CD4-positive, alpha-beta memory T cell (primary cell): ENCODE data around the gene MAK. TPM values are rescaled to one million over a fixed set of nuclear protein-coding genes. Genes with fewer than 3 reads are reported as not detected.
A peak's percentile ranks its signal among the peaks of the same experiment; 100 is the strongest.

Source experiments
- CTCF ChIA-PET: fragments of 350-600 bp; sonication (Branson Sonifier 250); formaldehyde crosslinking; loops from one replicate; lab custom pipeline; 2021; ENCODE audit warnings: inconsistent platforms; ENCODE audit not compliant: partially characterized antibody; lab: Charles Lee
- POLR2A ChIA-PET: fragments of 350-600 bp; sonication (Branson Sonifier 250); formaldehyde crosslinking; loops from one replicate; lab custom pipeline; 2021; ENCODE audit not compliant: partially characterized antibody; lab: Charles Lee
- DNase-seq, 5 donors: peaks; one replicate each; pipeline versions ENCODE4 v3.0.0 to v3.0.0-alpha.2; 2020 to 2022; ENCODE audit warnings: mixed read lengths in 1 of 5
- H3K27ac ChIP-seq: one replicate; pipeline ENCODE4 v1.7.0; 2013; ENCODE audit warnings: low read depth, low read length
- H3K27me3 ChIP-seq: 2 replicates; pipeline ENCODE4 v1.7.0; 2013; ENCODE audit warnings: mild to moderate bottlenecking, low read length, moderate library complexity; ENCODE audit not compliant: insufficient read depth
- H3K36me3 ChIP-seq: 2 replicates; pipeline ENCODE4 v1.7.0; 2013; ENCODE audit warnings: mild to moderate bottlenecking, low read length, moderate library complexity; ENCODE audit not compliant: insufficient read depth
- H3K4me1 ChIP-seq: 2 replicates; pipeline ENCODE4 v1.7.0; 2013; ENCODE audit warnings: mild to moderate bottlenecking, low read length, moderate library complexity; ENCODE audit not compliant: insufficient read depth
- H3K4me3 ChIP-seq, 2 donors: one replicate each; pipeline ENCODE4 v1.7.0; 2013; ENCODE audit warnings: low read length in 2 of 2, mild to moderate bottlenecking in 1 of 2
- H3K9me3 ChIP-seq, 2 donors: one replicate each; pipeline ENCODE4 v1.7.0; 2013; ENCODE audit warnings: low read length in 2 of 2, control low read depth in 1 of 2; ENCODE audit not compliant: control insufficient read depth in 1 of 2
- H3K27ac Mint-ChIP-seq, 7 donors: one replicate each; pipeline ENCODE4 v1.8.0; 2020 to 2021; ENCODE audit warnings: mixed read lengths in 7 of 7, mild to moderate bottlenecking in 6 of 7, inconsistent platforms in 3 of 7, moderate library complexity in 3 of 7
- H3K27me3 Mint-ChIP-seq, 2 donors: one replicate each; pipeline ENCODE4 v1.8.0; 2020 to 2021; ENCODE audit warnings: mixed read lengths in 2 of 2
- H3K36me3 Mint-ChIP-seq, 2 donors: one replicate each; pipeline ENCODE4 v1.8.0; 2020 to 2021; ENCODE audit warnings: mixed read lengths in 2 of 2, inconsistent platforms in 1 of 2, mild to moderate bottlenecking in 1 of 2
- H3K4me1 Mint-ChIP-seq, 4 donors: one replicate each; pipeline ENCODE4 v1.8.0; 2020 to 2021; ENCODE audit warnings: mixed read lengths in 4 of 4, mild to moderate bottlenecking in 1 of 4
- H3K4me3 Mint-ChIP-seq, 8 donors: one replicate each; pipeline ENCODE4 v1.8.0; 2020 to 2021; ENCODE audit warnings: mixed read lengths in 8 of 8, mild to moderate bottlenecking in 7 of 8, moderate library complexity in 6 of 8, inconsistent platforms in 3 of 8
- H3K9me3 Mint-ChIP-seq, 8 donors: one replicate each; pipeline ENCODE4 v1.8.0; 2020 to 2021; ENCODE audit warnings: mixed read lengths in 8 of 8, mild to moderate bottlenecking in 5 of 8, inconsistent platforms in 3 of 8, moderate library complexity in 1 of 8
- intact Hi-C: fragments of 100-400 bp; cut with micrococcal nuclease; formaldehyde crosslinking; loops from one replicate; pipeline ENCODE4 v1.15.1; 2023
- polyA plus RNA-seq, 2 donors: library from polyadenylated mRNA; unstranded; fragments of 300-500 nt; fragmentation: Illumina TruSeq; gene quantifications; one replicate each; pipeline ENCODE4 v1.2.3, GENCODE V29; 2021
- total RNA-seq, 2 experiments: library from RNA; stranded (reverse); gene quantifications; one replicate each; pipeline ENCODE4 v1.2.3, GENCODE V29; 2021

MAK gene
- total and polyA plus RNA-seq, 4 experiments from 2014 or later = 0.14 TPM; not detected in 3

DNA sequence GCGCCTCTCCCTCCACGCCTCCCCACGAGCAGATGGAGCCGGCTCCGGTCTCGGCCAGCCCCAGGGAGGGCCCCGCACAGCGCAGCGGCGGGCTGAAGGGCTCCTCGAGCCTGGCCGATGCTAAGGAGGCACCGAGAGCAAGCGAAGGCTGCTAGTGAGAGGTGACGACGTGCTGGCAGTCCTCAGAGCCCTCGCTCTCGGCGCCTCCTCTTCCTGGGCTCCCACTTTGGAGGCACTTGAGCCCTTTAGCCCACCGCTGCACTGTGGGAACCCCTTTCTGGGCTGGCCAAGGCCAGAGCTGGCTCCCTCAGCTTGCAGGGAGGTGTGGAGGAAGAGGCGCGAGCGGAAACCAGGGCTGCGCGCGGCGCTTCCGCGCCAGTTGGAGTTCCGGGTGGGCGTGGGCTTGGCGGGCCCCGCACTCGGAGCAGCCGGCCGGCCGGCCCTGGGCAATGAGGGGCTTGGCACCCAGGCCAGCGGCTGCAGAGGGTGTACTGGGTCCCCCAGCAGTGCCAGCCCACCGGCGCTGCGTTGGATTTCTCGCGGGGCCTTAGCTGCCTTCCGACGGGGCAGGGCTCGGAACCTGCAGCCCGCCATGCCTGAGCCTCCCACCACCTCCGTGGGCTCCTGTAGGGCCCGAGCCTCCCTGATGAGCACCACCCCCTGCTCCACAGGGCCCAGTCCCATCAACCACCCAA, 117.9 kb downstream of the MAK start:
- peak; percentile 63 to 67 (median 65) for DNase-seq
- peaks cover 26 to 53% (median 40%) of the 10 kb centered on the region in 4 donors for H3K4me1 Mint-ChIP-seq
- ChIA-PET POLR2A (interaction anchor here (0.9 to 6.3 kb wide), 4 partner anchors 9 to 27 kb away, joined by 3 to 118 read pairs (median 54); partner anchors contain the start of genes C6orf52, PAK1IP1 and TMEM14B), CTCF (interaction anchor here (0.7 to 2.8 kb wide), 8 partner anchors 9 to 81 kb away, joined by 3 to 9 read pairs (median 5); partner anchors contain the start of gene C6orf52)
- no peaks in the 10 kb centered on the region for H3K27me3 Mint-ChIP-seq
- peaks cover 0 to 3% of the 10 kb centered on the region in 2 donors for H3K36me3 Mint-ChIP-seq
- Histone ChIP-seq H3K36me3 (no peaks in the 10 kb centered on the region), H3K27ac (peak overlapping the region; percentile 58), H3K4me1 (peaks cover 48% of the 10 kb centered on the region), H3K4me3 (peak overlapping the region in 1 of 2 donors; percentile 58), H3K27me3 (no peaks in the 10 kb centered on the region), H3K9me3 (no peaks in the 10 kb centered on the region)
- peak overlapping the region; percentile 79 to 97 (median 94) for H3K4me3 Mint-ChIP-seq
- peak overlapping the region; percentile 76 to 96 (median 88) for H3K27ac Mint-ChIP-seq
- H3K9me3 Mint-ChIP-seq = peaks cover 0 to 5% (median 0%) of the 10 kb centered on the region in 8 donors
- intact Hi-C loops = no loop called here

DNA sequence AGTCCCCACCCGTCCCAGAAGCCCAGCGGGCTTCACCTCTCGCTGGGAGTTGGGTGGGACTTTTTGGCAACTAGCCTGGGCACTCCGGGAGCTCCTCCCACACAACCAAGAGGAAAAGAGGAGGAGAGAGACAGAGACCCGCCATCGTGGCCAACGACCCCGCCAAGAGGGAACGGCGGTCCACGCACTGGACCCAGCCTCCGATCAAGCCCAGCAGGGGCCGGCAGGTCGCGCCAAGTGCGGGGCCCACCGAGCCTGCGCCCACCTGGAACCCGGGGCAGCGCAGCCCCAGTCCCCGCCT, 118.4 kb downstream of the MAK start:
- Mint-ChIP-seq H3K4me1 (peaks cover 23 to 49% (median 36%) of the 10 kb centered on the region in 4 donors), H3K27me3 (no peaks in the 10 kb centered on the region), H3K4me3 (peak overlapping the region; percentile 75 to 88 (median 78)), H3K27ac (peak overlapping the region; percentile 61 to 90 (median 81)), H3K36me3 (peaks cover 0 to 3% of the 10 kb centered on the region in 2 donors), H3K9me3 (peaks cover 0 to 5% (median 0%) of the 10 kb centered on the region in 8 donors)
- H3K36me3 ChIP-seq = no peaks in the 10 kb centered on the region
- ChIA-PET CTCF (interaction anchor here (0.9 to 2.8 kb wide), 5 partner anchors 9 to 81 kb away, joined by 3 to 9 read pairs (median 6); no protein-coding TSS in a partner anchor), POLR2A (interaction anchor here (0.8 to 6.3 kb wide), 5 partner anchors 9 to 28 kb away, joined by 4 to 118 read pairs (median 6); partner anchors contain the start of genes C6orf52, PAK1IP1 and TMEM14B)
- intact Hi-C loops = no loop called here
- peak overlapping the region in 1 of 2 donors; percentile 58 for H3K4me3 ChIP-seq
- no peaks in the 10 kb centered on the region for H3K27me3 ChIP-seq
- peaks cover 43% of the 10 kb centered on the region for H3K4me1 ChIP-seq
- no peak for DNase-seq
- no peaks in the 10 kb centered on the region for H3K9me3 ChIP-seq
- peak overlapping the region; percentile 58 for H3K27ac ChIP-seq

DNA sequence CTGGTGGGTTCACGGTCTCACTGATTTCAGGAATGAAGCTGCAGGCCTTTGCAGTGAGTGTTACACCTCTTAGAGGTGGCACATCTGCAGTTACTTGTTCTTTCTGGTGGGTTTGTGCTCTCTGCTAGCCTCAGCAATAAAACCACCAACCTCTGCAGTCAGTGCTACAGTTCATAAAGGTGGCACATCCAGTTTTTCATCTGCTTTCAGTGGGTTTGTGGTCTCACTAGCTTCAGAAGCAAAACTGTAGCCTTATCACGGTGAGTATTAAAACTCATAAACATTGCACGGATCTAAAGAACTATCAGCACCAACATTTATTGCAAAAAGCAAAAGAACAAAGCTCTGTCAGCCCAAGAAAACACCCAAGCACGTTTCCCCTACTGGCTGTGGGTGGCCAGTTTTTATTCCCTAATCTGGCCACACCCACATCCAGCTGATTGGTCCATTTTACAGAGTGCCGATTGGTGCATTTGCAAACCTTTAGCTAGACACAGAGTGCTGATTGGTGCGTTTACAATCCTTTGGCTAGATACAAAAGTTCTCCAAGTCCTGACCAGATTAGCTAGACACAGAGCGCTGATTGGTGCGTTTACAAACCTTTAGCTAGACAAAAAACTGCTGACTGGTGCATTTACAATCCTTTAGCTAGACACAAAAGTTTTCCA, 118.9 kb downstream of the MAK start:
- Mint-ChIP-seq H3K27ac (peak overlapping the region; percentile 61 to 90 (median 81)), H3K4me3 (peak overlapping the region; percentile 75 to 88 (median 78))
- peak overlapping the region in 1 of 2 donors; percentile 58 for H3K4me3 ChIP-seq

DNA sequence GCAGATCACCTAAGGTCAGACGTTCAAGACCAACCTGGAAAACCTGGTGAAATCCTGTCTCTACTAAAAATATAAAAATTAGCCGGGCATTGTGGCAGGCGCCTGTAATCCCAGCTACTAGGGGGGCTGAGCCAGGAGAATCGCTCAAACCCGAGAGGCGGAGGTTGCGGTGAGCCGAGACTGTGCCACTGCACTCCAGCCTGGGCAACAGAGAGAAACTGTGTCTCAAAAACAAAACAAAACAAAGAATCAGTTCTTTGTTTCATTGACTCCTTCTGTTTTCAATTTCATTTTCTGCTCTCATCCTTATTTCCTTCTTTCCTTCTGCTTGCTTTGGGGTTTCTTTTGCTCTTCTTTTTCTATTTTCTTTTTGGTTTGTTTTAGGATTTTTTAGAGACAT, 124.4 kb downstream of the MAK start:
- ChIA-PET CTCF (no interaction called here), POLR2A (no interaction called here)
- H3K27ac ChIP-seq = no peak overlapping the region
- no peaks in the 10 kb centered on the region for H3K27me3 Mint-ChIP-seq
- no peak for DNase-seq
- no peaks in the 10 kb centered on the region for H3K4me1 Mint-ChIP-seq
- peaks cover 10 to 12% of the 10 kb centered on the region in 2 donors for H3K36me3 Mint-ChIP-seq
- H3K27ac Mint-ChIP-seq = peak overlapping the region in 1 of 7 donors; percentile 29
- H3K4me1 ChIP-seq = no peaks in the 10 kb centered on the region
- no peak overlapping the region for H3K4me3 ChIP-seq
- H3K27me3 ChIP-seq = no peaks in the 10 kb centered on the region
- peaks cover 8% of the 10 kb centered on the region for H3K36me3 ChIP-seq
- peaks cover 0 to 5% (median 0%) of the 10 kb centered on the region in 8 donors for H3K9me3 Mint-ChIP-seq
- H3K4me3 Mint-ChIP-seq = no peak overlapping the region
- intact Hi-C loops = no loop called here
- H3K9me3 ChIP-seq = no peaks in the 10 kb centered on the region

More for the DNA sequence above, 118.9 kb downstream of the MAK start:
- H3K9me3 ChIP-seq = no peaks in the 10 kb centered on the region
- DNase-seq = peak; percentile 26 to 68 (median 31)
- Mint-ChIP-seq H3K36me3 (peaks cover 0 to 3% of the 10 kb centered on the region in 2 donors), H3K27me3 (no peaks in the 10 kb centered on the region), H3K9me3 (peaks cover 0 to 5% (median 0%) of the 10 kb centered on the region in 8 donors), H3K4me1 (peaks cover 23 to 44% (median 34%) of the 10 kb centered on the region in 4 donors)
- intact Hi-C loops = no loop called here
- POLR2A ChIA-PET = interaction anchor here (0.8 to 6.3 kb wide), 4 partner anchors 9 to 28 kb away, joined by 4 to 118 read pairs (median 54); partner anchors contain the start of genes C6orf52, PAK1IP1 and TMEM14B
- no peaks in the 10 kb centered on the region for H3K27me3 ChIP-seq
- peaks cover 40% of the 10 kb centered on the region for H3K4me1 ChIP-seq
- H3K36me3 ChIP-seq = no peaks in the 10 kb centered on the region
- CTCF ChIA-PET = interaction anchor here (0.9 to 2.8 kb wide), 6 partner anchors 8 to 81 kb away, joined by 3 to 9 read pairs (median 6); no protein-coding TSS in a partner anchor
- H3K27ac ChIP-seq = peak overlapping the region; percentile 58

Other genes starting within 250 kb of the MAK start
- 1 to 10 TPM; 1.2 to 1.5 TPM for gene C6orf52, start 143.9 kb downstream of the MAK start, total RNA-seq
- gene C6orf52, start 143.9 kb downstream of the MAK start, polyA plus RNA-seq = 1 to 10 TPM in 1 of 2 donors, not detected in 1; 1.5 TPM
- 1 to 10 TPM; 7.2 to 7.4 TPM for gene PAK1IP1, start 143.6 kb downstream of the MAK start, total RNA-seq
- gene PAK1IP1, start 143.6 kb downstream of the MAK start, polyA plus RNA-seq = 10 to 100 TPM; 11.6 to 17.1 TPM
- 10 to 100 TPM; 34.1 to 37.3 TPM for gene TMEM14C, start 115.5 kb downstream of the MAK start, total RNA-seq
- gene TMEM14C, start 115.5 kb downstream of the MAK start, polyA plus RNA-seq = 100 to 1,000 TPM in 1 of 2 donors, 10 to 100 TPM in 1; 89.9 to 107 TPM
- 10 to 100 TPM; 76.9 to 80.6 TPM for gene TMEM14B, start 90.7 kb downstream of the MAK start, total RNA-seq
- gene TMEM14B, start 90.7 kb downstream of the MAK start, polyA plus RNA-seq = 100 to 1,000 TPM; 174 to 236 TPM
- gene GCM2, start 43.5 kb upstream of the MAK start, total RNA-seq = not detected
- not detected for gene GCM2, start 43.5 kb upstream of the MAK start, polyA plus RNA-seq
- not detected for gene SYCP2L, start 48.5 kb upstream of the MAK start, total RNA-seq
- gene SYCP2L, start 48.5 kb upstream of the MAK start, polyA plus RNA-seq = not detected
- not detected for gene ELOVL2, start 205.8 kb upstream of the MAK start, total RNA-seq
- not detected for gene ELOVL2, start 205.8 kb upstream of the MAK start, polyA plus RNA-seq